ENCODE results near the gene SPRR5.

Gene SPRR5

DNA sequence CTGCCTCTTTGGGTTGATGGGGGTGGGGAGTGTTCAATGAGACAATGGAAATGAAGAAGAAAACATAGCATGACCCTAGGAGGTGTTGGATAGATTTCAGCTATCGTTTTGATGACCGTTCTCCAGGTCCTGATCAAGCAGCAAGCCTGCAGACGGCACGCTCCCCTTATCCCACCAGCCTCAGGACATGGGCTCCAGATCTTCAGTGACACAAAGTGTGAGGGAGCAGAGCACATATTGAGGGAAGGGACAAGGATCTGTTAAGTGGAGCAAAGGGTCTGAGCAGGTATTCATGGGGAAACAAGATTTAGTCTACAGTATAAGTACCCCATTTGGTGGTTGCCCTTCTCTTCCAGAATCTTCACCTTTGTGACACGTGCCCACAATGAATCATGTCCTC, 4.7 kb downstream of the SPRR5 start:
- DNase-seq, result no peak

- DNase-seq, result no peak
These were observed 6.8 kb downstream of the SPRR5 start for GRCh38 chr1:152953761-152954160.

- DNase-seq, result no peak
These were observed 7.4 kb downstream of the SPRR5 start for GRCh38 chr1:152954436-152954835.

DNA sequence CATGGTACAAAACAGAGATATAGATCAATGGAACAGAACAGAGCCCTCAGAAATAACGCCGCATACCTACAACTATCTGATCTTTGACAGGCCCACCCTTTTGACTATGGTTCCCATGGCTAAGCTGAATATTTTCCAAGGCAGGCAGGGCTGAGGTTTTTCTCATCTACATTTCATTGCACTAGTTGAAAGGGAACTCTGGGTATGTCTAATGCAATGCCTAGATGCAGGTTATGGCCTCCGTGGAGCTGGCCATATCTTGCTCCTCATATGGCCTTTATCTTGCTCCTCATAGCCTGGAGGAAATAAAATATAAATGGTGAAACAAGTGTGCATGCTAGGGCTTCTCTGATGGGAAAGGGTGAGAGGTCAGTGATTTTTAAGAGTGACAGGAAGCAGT, 10.6 kb downstream of the SPRR5 start:
- no peak for DNase-seq

GRCh38 chr1:152959273-152959672, 12.3 kb downstream of the SPRR5 start:
- DNase-seq, result no peak

- no peak for DNase-seq
These were observed 12.9 kb downstream of the SPRR5 start for GRCh38 chr1:152959801-152960451.

DNA sequence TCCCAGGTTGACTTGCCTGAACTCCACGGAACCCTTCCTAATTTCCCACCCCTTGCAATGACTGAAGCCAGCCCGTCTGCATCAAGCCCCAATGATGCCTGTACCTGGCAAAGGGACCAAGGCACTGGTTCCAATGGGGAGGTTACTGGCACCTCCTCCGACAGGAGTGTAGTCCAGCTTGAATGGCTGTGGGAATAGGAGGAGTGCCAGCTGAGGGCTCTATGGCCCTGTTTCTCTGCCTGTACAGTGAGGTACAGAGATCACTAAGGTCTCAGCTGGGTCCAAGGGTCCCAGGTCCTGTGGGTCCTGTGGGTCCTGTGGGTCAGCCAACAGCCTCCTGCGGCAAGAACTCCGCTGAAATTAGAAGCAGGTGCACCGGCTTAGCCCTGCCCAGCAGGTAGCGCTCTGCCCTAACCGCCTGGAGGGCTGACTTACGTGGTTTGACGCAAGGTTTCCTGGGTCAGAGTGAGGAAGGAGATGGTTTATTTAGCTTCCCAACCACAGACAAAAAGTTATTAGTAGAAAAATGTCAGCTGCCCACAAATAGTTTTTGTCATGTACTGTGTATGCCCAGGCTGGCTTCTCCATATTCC, 13.5 kb downstream of the SPRR5 start:
- no peak for DNase-seq

DNA sequence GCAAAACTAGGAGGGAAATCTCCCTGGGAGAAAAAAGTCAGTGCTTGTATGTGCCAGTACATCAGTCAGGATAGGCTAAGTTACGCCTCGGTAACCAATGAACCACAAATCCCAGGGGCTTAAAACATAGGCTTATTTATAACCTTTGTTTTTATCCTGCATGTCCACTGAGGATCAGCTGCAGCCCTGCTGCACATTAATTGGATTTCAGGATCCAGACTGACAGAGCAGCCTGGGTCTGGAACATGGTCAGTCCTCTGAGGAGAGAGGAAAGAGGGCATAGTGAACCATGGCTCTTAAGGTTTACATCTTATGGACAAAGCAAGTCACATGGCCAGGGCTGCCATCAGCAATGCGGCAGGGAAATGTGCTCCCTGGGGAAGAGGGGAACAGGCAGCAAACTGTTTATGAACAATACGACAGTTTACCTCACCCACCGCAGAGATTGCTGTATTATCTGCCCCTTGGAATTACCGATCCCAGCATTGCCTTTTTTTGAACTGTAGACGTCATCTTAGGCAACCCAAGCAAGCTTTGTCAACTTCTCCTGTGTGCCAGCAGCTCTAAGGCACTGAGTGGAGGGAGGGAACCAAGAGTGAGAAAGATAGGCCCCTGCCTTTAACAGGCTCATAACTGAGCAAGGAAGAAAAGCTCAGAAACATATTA, 14.4 kb downstream of the SPRR5 start:
- DNase-seq, result no peak

DNA sequence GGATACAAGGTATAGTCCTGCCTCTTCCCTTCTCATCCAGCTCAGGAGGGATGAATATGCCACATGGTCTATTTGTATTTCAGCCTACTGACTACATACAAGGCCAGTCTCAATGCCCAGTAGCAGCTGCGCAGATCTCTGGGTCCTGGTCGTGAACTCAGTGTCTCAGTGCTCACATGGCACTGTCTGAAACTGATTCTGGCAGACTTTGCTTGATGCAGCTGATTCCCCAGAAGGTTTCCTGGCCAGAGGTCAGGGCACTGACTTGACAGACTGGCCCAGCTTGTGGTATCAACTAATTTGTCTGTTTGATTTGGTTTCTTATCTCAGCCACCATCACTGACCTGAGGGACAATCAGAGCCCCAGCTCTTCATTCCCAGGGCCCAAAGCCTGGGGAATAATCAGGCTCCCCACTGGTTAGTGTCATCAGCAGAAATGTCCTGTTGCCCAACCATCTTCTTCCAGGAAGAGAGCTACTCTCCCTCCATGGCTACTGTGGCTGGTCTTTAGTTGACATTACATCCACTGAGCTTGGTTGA, 15.9 kb downstream of the SPRR5 start:
- no peak for DNase-seq

- no peak for DNase-seq
These were observed 17.5 kb downstream of the SPRR5 start for GRCh38 chr1:152964536-152964935.

DNA sequence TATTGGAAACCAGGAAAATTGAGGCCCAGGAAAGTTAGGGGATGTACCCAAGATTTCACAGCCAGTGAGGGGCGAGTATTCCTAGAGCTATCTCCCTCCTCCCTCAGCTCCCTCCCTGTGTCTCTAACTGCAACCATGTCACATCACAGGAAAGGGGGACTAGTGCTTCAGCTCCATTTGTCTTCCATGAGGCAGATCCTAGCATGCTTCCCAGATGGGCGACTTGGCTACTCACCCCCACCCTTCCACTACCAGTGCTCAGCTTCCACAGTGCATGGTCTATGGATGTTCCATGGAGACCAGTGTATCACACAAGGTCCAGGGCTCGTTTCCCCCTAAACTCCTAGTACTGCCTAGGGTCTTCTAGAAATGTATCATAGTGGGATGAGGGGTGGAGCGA, 18.8 kb downstream of the SPRR5 start:
- no peak for DNase-seq

DNA sequence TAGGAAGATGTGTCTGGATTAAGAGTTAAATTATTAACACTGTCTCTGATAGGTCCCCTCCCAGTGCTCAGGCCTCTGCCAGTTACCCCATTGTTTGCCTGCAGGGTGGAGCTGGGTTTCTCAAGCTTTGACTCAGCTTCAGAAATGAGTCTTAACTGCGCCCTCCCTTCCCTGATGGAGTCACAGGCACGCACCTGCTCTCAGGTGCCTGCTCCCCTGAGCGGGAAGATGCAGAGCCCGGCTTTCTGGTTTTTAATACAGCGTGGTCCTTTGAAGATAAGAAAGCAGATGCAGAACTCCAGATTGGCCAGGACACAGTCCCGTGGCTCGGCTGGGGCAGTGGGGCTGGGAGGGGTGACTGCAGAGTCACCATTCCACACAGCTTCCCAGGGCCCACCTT, 20.2 kb downstream of the SPRR5 start:
- DNase-seq, result no peak

- no peak for DNase-seq
These were observed 21.2 kb downstream of the SPRR5 start for GRCh38 chr1:152968248-152968647.

- no peak for DNase-seq
These were observed 22.0 kb downstream of the SPRR5 start for GRCh38 chr1:152969036-152969435.

DNA sequence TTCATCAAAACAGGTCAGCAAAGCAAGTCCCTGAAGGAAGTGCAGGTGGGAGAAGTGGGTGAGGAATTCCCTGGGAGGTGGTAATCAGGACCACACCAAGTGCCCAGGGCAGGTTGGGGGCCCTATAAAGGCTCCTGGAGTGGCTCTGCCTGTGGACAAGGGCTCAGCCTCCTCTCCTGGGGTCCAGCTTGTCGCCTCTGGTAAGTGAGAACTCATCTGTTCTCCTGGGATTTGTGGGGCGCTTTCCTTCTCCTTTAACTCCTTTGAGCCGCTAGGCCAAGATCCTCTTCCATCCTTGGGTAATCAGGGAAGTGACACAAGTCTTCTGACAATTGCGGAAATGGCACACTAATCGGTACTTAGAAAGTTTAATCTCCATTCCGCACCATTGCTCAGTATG, 23.5 kb downstream of the SPRR5 start, which contains the start of gene SPRR4:
SPRR4 (plus strand) TSS at position 154 of the 400 bp plus-strand sequence. CDS start 1,243 bp downstream, outside the sequence.
- DNase-seq, result no peak

- DNase-seq, result no peak
These were observed 25.3 kb downstream of the SPRR5 start for GRCh38 chr1:152972196-152972886.

DNA sequence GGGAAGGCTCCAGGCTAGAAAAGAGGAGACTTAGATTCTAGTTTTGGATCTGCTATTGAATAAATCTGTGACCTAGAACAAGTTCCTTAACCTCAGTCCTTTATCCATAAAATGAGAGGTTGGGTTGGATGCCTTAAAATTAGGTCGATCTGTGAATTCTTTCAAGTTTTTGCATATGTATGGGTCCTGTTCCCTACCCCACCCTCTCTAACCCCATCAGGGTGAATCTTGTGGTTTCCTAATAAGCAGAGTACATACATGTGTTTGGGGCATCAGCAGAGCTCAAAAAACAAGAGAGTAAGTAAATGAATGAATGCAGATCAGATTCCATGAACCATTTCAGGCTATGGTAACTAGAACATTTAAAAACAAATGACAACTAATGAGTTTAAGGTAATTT, 29.7 kb downstream of the SPRR5 start:
- DNase-seq, result no peak

- no peak for DNase-seq
These were observed 30.6 kb downstream of the SPRR5 start for GRCh38 chr1:152977614-152978013.

DNA sequence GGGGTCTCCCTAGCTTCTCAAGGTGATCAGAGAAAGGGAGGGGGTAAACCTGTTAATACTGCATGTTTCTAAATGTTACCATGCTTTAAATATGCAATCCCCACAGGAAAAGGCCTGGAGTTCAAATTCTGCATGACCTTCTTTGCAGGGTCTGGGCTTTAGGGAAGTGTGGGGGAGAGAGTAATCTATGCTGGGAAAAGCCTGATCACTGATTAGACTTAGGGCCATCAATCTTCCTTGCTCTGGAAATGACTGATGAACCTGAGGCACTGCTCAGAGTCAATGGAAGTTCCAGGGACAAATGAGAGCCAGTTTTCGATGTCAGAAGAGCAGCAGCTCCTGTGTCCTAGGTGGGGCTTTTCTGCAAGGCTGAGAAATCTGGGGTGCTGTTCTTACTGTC, 33.7 kb downstream of the SPRR5 start:
- no peak for DNase-seq

DNA sequence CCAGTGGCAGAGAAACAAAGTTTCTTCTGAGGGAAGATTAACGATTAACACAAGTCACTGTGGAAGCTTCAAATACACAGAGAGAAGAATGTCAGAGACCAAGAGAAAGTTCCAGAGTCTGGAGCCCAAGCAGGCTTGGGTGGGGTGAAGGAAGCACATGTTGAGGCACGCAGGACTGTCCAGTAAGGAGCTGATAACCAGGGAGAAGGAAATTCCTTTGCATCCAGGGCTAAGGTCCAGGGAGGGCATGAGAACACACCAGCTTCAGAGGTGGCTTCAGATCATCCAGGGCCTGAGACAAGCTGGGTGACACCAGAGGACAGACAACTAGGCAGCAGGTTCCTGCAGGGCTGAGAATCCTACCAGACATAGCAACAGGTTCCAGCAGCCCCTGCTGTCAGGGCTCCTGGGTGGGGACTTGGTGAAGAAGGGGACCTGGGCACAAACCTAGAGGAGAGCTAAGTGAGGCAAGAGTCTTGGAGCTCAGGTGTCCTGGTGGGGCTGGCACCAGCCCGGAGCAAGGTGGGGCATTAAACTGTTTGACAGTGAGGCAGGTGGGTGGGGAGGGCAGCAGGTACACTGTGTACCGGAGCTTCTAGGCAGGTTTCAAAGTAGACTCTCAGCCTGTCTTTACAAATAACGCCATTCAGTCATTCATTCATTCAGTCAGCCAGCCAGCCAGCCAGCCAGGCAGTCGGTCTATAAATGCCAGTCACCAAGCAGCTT, 34.3 kb downstream of the SPRR5 start:
- no peak for DNase-seq

GRCh38 chr1:152982076-152982475, 35.1 kb downstream of the SPRR5 start:
- DNase-seq, result no peak

GRCh38 chr1:152983234-152983633, 36.2 kb downstream of the SPRR5 start:
- no peak for DNase-seq

GRCh38 chr1:152983743-152984142, 36.7 kb downstream of the SPRR5 start, which contains the start of gene SPRR1A:
TSS of gene SPRR1A (plus strand) at chr1:152984081. CDS start at chr1:152985231, 1,150 bp downstream.
- DNase-seq, result no peak

Measured in CD4-positive, alpha-beta T cell treated with Interleukin-6 for 4 hours (primary cell).